OCI-LY1 (cell line): ENCODE results near the gene LIN7B.

Experiments
- EZH2 ChIP-seq: fragments of 200-600 bp; sonication (generic), shearing (Covaris generic); IDR thresholded peaks from 2 replicates; pipeline ENCODE4 v1.8.0; 2017; ENCODE audit warnings: borderline replicate concordance, mixed run types, mild to moderate bottlenecking, antibody characterized with exemption, low read length, moderate library complexity, mixed read lengths
- TF ChIP-seq, protein P1 (sequence below): fragments of 200-600 bp; sonication (generic), shearing (Covaris generic); IDR thresholded peaks from 2 replicates; pipeline ENCODE4 v1.5.1; 2017; ENCODE audit warnings: mild to moderate bottlenecking, antibody characterized with exemption, low read length, moderate library complexity, mixed read lengths

DNA sequence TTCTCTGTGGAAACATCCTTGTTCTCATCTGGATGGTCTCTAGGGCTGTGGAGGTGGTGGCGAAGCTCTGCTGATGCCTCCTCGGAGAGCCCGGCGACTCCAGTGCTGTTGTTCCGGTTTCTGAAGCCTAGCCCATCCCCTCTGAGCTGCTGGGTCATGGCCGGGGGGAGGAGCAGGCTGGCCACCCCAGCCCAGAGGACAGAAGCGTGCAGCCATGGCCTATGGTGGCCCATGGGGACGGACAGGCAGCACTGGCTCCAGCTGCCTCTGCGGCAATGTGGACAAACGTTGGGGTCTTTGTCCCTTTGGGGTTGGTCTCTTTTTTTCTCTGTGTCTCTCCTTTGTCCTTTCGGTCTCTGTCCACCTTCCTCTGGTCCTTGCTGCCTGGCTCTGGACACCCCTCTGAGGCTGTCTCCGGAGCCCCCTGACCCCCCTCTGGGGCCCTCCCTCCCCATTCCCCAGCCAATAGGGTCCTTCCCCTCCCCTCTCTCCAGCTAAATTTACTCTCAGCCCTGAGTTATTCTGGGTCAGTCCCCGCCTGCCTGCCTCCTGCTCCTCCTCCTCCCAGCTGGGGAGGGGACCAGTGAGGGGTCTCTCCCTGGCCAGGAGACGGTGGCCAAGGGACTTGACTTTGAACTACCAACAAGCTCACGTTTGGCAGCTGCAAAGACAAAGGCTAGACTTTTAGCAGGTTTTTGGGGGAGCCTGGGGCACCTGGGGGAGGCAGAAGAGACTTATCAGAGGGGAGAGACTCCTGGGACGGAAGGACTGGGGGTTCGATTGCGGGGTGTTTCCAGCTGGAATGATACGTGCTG lies 41.0 kb downstream of the LIN7B start, which contains the start of gene HRC:
- TF ChIP-seq, protein P1, sequence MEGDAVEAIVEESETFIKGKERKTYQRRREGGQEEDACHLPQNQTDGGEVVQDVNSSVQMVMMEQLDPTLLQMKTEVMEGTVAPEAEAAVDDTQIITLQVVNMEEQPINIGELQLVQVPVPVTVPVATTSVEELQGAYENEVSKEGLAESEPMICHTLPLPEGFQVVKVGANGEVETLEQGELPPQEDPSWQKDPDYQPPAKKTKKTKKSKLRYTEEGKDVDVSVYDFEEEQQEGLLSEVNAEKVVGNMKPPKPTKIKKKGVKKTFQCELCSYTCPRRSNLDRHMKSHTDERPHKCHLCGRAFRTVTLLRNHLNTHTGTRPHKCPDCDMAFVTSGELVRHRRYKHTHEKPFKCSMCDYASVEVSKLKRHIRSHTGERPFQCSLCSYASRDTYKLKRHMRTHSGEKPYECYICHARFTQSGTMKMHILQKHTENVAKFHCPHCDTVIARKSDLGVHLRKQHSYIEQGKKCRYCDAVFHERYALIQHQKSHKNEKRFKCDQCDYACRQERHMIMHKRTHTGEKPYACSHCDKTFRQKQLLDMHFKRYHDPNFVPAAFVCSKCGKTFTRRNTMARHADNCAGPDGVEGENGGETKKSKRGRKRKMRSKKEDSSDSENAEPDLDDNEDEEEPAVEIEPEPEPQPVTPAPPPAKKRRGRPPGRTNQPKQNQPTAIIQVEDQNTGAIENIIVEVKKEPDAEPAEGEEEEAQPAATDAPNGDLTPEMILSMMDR: no peak
- TF ChIP-seq EZH2: no peak
